Measurements from ENCODE around the gene OR51B4.

GRCh38 chr11:5283882-5284281, 17.9 kb downstream of the OR51B4 start:
- TF ChIP-seq EZH2phosphoT487 (IDR thresholded peaks at IDR 0.05; ENCODE audit: insufficient read depth, low read depth) (no peak), EZH2 (IDR thresholded peaks at IDR 0.05; ENCODE audit: insufficient read depth, poor library complexity, severe bottlenecking) (no peak)

All from GM23248 (cell line).